ENCODE results near the gene DTWD2. TPM values are rescaled to one million over a fixed set of nuclear protein-coding genes. Genes with fewer than 3 reads are reported as not detected.

The DTWD2 gene
- total and polyA plus RNA-seq, 8 donors: 0.65 to 62.6 (median 5.5) TPM

- H3K27ac ChIP-seq: no peak overlapping the region
- H3K4me1 ChIP-seq: peaks cover 0 to 4% (median 0%) of the 10 kb centered on the region in 4 donors
- no peak for DNase-seq
- H3K4me3 ChIP-seq: no peak overlapping the region
- no peaks in the 10 kb centered on the region for H3K36me3 ChIP-seq
- TF ChIP-seq EP300 (IDR thresholded peaks at IDR 0.05) (no peak), POLR2AphosphoS5 (IDR thresholded peaks at IDR 0.05) (no peak), POLR2A (IDR thresholded peaks at IDR 0.05) (no peak), CTCF (IDR thresholded peaks at IDR 0.05) (no peak)
- intact Hi-C loops (cut with DNase I; ENCODE audit: low total_unique reads): no loop called here
- no peaks in the 10 kb centered on the region for H3K27me3 ChIP-seq
- no peaks in the 10 kb centered on the region for H3K9me3 ChIP-seq
Observed at GRCh38 chr5:118963169-118963568, 25.2 kb downstream of the DTWD2 start.

DNA sequence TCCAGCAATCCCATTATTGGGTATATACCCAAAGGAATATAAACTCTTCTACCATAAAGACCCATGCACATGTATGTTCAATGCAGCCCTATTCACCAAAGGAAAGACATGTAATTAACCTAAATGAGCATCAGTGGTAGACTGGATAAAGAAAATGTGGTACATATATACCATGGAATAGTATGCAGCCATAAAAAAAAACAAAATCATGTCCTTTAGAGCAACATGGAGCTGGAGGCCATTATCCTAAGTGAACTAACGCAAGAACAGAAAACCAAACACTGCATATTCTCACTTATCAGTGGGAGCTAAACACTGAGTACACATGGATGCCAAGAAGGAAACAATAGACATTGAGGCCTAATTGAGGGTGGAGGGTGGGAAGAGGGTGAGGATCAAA is 27.8 kb downstream of the DTWD2 start:
- H3K9me3 ChIP-seq: no peaks in the 10 kb centered on the region
- DNase-seq: no peak
- no peaks in the 10 kb centered on the region for H3K36me3 ChIP-seq
- H3K4me1 ChIP-seq: no peaks in the 10 kb centered on the region
- no peak for TF ChIP-seq CTCF (IDR thresholded peaks at IDR 0.05)
- no peak for TF ChIP-seq EP300 (IDR thresholded peaks at IDR 0.05)
- no peak for TF ChIP-seq POLR2A (IDR thresholded peaks at IDR 0.05)
- no peak for TF ChIP-seq POLR2AphosphoS5 (IDR thresholded peaks at IDR 0.05)
- intact Hi-C loops (cut with DNase I; ENCODE audit: low total_unique reads): no loop called here
- WGBS, 5 donors: 55 to 88% (median 73%) methylated on average over 1 of the region's 1 CpG
- no peak overlapping the region for H3K27ac ChIP-seq
- H3K4me3 ChIP-seq: no peak overlapping the region
- H3K27me3 ChIP-seq: no peaks in the 10 kb centered on the region

DNA sequence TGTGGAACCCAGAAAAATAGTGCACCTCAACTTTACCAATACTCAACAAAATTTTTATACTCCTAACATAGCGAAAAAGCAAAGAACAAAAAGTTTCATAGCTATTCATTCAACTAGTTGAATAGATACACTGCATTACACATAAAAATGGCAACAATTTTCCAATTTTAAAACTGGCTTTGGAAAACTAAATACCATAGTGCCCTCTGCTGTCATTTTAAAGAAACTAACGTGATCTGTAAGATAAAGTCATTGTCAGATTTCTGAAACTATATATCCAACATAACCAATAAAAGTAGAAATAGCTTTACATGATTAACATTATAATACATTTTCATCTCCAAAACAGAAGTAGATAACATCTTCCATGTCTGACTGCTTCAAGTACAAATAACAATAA is 31.6 kb downstream of the DTWD2 start:
- H3K36me3 ChIP-seq: no peaks in the 10 kb centered on the region
- H3K4me3 ChIP-seq: no peak overlapping the region
- peak in 1 of 2 donors; percentile 39 for DNase-seq
- TF ChIP-seq CTCF (IDR thresholded peaks at IDR 0.05) (no peak), POLR2A (IDR thresholded peaks at IDR 0.05) (no peak), POLR2AphosphoS5 (IDR thresholded peaks at IDR 0.05) (no peak), EP300 (IDR thresholded peaks at IDR 0.05) (no peak)
- intact Hi-C loops (cut with DNase I; ENCODE audit: low total_unique reads): no loop called here
- no peaks in the 10 kb centered on the region for H3K27me3 ChIP-seq
- H3K27ac ChIP-seq: no peak overlapping the region
- H3K4me1 ChIP-seq: no peaks in the 10 kb centered on the region
- no peaks in the 10 kb centered on the region for H3K9me3 ChIP-seq
- WGBS, 5 donors: 47 to 55% (median 49%) methylated on average over 2 of the region's 2 CpGs

DNA sequence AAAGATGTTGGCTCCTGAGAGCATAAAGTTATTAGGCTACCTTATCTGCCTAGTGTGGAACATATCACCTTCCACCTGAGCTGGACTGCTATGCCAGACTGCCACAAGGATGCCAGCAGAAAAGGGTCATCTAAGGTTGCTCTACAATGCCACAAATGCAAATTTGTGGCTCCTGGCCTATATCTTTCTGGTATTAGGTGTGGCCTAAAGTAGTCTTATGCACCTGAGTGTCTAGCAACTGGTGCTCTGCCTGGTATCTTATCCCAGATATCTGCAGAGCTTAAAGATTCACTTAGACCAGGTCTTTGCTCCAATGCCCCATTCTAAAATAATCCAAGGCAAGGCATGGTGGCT is 34.7 kb downstream of the DTWD2 start:
- Histone ChIP-seq H3K27ac (no peak overlapping the region), H3K27me3 (no peaks in the 10 kb centered on the region), H3K36me3 (no peaks in the 10 kb centered on the region), H3K9me3 (no peaks in the 10 kb centered on the region), H3K4me3 (no peak overlapping the region), H3K4me1 (no peaks in the 10 kb centered on the region)
- intact Hi-C loops (cut with DNase I; ENCODE audit: low total_unique reads): no loop called here
- TF ChIP-seq EP300 (IDR thresholded peaks at IDR 0.05): no peak
- no peak for TF ChIP-seq POLR2A (IDR thresholded peaks at IDR 0.05)
- no peak for TF ChIP-seq POLR2AphosphoS5 (IDR thresholded peaks at IDR 0.05)
- TF ChIP-seq CTCF (IDR thresholded peaks at IDR 0.05): no peak
- no peak for DNase-seq
